EH (cell line): ENCODE data around the gene ICA1L.
"Not testable (repeated sequence)": the region's sequence is repeated elsewhere in the genome, so short reads cannot be mapped to it uniquely, and the experiment has no call there.

Experiments used
- DNase-seq: peaks from one replicate; pipeline ENCODE4 v3.0.0-alpha.2; 2015; ENCODE audit warnings: low read depth

ICA1L gene

GRCh38 chr2:202847693-202848524 is 23.7 kb downstream of the ICA1L start:
- DNase-seq = no peak

GRCh38 chr2:202844656-202845055 is 26.9 kb downstream of the ICA1L start:
- no peak for DNase-seq

- no peak for DNase-seq
Observed at GRCh38 chr2:202842690-202843089, 28.9 kb downstream of the ICA1L start.

- no peak for DNase-seq
Observed at GRCh38 chr2:202841090-202841867, 30.3 kb downstream of the ICA1L start.

GRCh38 chr2:202831242-202832220 is 40.0 kb downstream of the ICA1L start:
- peak; percentile 65 for DNase-seq

- peak; percentile 16 for DNase-seq
Observed at GRCh38 chr2:202824901-202825300, 46.7 kb downstream of the ICA1L start.

GRCh38 chr2:202822411-202822810 is 49.2 kb downstream of the ICA1L start:
- no peak for DNase-seq

GRCh38 chr2:202821206-202822160 is 50.1 kb downstream of the ICA1L start:
- no peak for DNase-seq

GRCh38 chr2:202818321-202818720 is 53.2 kb downstream of the ICA1L start:
- no peak for DNase-seq

GRCh38 chr2:202817771-202818170 is 53.8 kb downstream of the ICA1L start:
- no peak for DNase-seq

GRCh38 chr2:202815548-202816360 is 55.8 kb downstream of the ICA1L start:
- peak; percentile 38 for DNase-seq

- no peak for DNase-seq
Observed at GRCh38 chr2:202814226-202814625, 57.3 kb downstream of the ICA1L start.

- no peak for DNase-seq
Observed at GRCh38 chr2:202813387-202813786, 58.2 kb downstream of the ICA1L start.

- DNase-seq = no peak
Observed at GRCh38 chr2:202808754-202809153, 62.8 kb downstream of the ICA1L start.

GRCh38 chr2:202807431-202808138 is 64.0 kb downstream of the ICA1L start:
- DNase-seq = peak; percentile 85

GRCh38 chr2:202805911-202806310 is 65.7 kb downstream of the ICA1L start:
- not testable (repeated sequence) for DNase-seq

GRCh38 chr2:202797944-202798343 is 73.6 kb downstream of the ICA1L start:
- DNase-seq = no peak

GRCh38 chr2:202790676-202791075 is 80.9 kb downstream of the ICA1L start:
- peak; percentile 30 for DNase-seq

- no peak for DNase-seq
Observed at GRCh38 chr2:202786842-202787241, 84.7 kb downstream of the ICA1L start.
